Umbilical cord (tissue), 2 donors: Measurements from ENCODE around the gene OLFML1. TPM values are rescaled to one million over a fixed set of nuclear protein-coding genes. Genes with fewer than 3 reads are reported as not detected.

ENCODE experiments used
- DNase-seq: peaks from one replicate; pipeline ENCODE4 v3.0.0-alpha.2; 2015; ENCODE audit warnings: low spot score
- total RNA-seq: library from RNA; depleted of rRNA; stranded (reverse); fragments of >200 nt; gene quantifications from one replicate; pipeline ENCODE4 v1.2.3, GENCODE V29; 2014; ENCODE audit warnings: low replicate concordance; ENCODE audit not compliant: insufficient read depth

OLFML1 gene
- total RNA-seq, 1 donor from 2014 or later = 3.4 TPM

GRCh38 chr11:7480113-7480512, 5.2 kb upstream of the OLFML1 start:
- peak; percentile 34 for DNase-seq

DNA sequence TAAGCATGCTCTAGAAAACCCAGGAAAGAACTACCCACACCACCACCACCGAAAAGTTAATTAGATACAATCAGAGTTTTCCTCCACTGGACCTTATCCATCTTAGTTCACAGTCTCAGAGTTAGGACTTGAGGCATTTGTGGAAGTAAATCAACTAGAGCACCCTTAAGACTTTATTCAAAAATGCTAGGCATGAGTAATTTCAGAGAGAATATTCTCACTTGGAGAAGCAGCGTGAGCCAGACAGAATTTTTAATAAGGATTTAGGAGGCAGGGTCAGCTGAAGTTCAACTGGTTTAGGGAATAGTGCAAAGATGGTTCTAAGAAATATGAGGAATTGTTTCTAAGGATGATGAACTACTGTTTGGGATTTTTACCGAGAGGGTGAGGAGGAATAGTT, 1.2 kb upstream of the OLFML1 start:
- DNase-seq = peak; percentile 52

GRCh38 chr11:7484645-7485044, 661 bp upstream of the OLFML1 start:
- peak; percentile 33 for DNase-seq

GRCh38 chr11:7486098-7486780, 933 bp downstream of the OLFML1 start:
- DNase-seq = peak; percentile 8

- peak; percentile 86 for DNase-seq
Observed at GRCh38 chr11:7486781-7487140, 1.5 kb downstream of the OLFML1 start.

DNA sequence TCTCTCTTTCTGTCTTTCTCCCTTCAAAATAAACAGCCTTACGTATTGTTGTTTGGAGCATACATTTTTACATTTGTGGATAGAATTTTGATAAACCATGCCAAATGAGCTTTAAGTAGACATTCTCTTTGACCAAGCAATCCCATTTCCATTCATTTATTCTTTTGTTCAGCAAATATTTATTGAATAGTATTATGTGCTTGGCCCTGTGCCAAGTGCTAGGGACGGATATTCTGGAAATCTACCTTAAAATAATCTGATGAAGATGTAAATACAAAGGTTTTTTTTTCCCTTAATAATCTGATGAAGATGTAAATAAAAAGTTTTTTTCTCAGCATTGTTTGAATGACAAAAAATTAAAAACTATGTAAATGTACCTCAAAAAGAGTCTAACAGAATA, 2.1 kb downstream of the OLFML1 start:
- no peak for DNase-seq

- DNase-seq = no peak
Observed at GRCh38 chr11:7488681-7489080, 3.4 kb downstream of the OLFML1 start.

DNA sequence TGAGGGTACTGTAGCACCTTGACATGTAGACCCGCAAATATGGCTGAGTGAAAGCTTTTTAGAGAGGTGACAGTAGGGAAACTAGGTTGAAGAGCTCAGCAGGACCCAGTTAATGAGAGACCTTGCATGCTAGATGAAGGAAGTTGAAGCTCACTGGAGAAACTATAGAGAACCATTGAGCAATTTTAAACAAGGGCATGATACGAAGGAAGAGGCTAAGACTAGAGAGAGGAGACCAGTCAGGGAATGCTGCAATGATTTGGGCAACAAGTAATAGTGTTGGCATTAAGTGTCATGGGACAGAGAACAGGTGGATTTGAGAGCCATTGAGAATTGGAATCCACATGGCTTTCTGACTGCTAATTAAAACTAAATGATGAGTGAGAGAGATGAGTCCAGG, 4.1 kb downstream of the OLFML1 start:
- no peak for DNase-seq

DNA sequence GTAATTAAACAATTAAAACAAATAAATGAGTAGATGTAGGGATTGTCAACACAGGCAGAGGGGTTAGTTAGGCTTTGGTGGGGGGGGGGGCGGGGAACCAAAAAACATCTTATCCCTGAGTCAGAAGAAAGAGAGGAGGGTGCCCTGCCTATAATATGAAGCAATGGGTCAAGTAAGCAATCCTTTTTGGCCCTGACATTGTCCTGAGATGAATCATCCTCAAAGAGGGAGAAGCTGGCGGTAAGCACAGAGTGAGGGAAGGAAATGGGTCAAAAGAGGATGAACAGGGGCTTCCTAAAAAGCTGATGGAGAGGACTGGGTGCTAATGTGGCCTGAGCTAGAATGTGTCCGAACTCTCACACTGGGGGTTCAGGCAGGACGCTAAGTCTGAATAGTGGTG, 4.7 kb downstream of the OLFML1 start:
- DNase-seq = peak; percentile 33

DNA sequence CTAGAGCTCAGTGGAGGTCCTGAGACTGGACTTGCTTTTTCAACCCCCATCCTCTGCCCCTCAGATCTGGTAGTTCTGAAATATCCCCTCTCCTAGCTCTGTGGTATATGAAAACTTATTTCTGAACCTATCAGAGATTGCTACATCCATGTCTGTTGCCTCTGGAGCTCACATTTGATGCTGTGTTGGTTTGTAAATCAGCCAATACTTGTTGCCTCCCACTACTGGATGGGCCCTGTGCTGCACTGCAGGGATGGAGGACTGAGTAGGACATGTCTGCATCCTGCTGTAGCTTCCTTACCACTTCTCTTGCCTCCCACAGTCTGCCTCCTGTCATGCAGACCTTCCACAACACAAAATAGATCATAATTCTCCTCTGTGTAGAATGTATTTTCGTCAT, 5.2 kb downstream of the OLFML1 start:
- no peak for DNase-seq

DNA sequence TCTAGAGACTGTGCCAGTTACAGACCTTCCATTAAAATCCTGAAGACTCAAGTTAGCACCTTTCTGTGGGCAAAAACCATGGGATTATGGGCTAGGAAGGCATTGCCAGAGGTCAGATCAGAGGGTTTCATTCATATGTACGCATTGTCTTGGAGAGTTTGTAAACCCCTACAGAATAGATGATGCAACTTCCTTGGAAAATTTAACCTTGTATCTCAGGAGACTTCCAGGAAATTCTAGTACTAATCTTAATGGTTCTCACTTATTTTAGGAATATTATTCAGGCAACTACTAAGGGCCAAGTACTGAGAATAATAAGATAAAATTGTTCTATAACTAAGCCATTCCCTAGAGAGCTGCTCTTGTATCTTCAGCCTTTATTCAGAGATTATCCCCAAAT, 6.9 kb downstream of the OLFML1 start:
- DNase-seq = peak; percentile 15

DNA sequence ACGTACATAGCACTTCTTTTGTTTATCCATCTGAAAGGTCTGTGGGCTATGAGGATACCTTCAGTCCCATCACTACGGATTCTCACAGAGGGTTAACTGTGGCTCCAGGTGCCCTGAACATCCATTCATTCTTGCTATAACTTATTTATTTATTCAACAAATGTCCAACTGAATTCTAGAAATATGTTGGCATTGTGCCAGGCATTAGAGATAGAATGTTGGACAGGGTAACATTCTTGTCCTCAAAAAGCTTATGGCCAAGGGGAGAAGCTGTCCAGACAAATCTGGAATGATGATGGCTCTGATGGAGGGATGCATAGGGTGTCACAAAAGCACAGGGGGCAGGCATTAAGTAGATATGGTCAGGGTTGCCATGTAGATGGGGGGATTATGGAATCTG, 8.4 kb downstream of the OLFML1 start:
- no peak for DNase-seq

GRCh38 chr11:7494086-7494745, 8.9 kb downstream of the OLFML1 start:
- DNase-seq = no peak

DNA sequence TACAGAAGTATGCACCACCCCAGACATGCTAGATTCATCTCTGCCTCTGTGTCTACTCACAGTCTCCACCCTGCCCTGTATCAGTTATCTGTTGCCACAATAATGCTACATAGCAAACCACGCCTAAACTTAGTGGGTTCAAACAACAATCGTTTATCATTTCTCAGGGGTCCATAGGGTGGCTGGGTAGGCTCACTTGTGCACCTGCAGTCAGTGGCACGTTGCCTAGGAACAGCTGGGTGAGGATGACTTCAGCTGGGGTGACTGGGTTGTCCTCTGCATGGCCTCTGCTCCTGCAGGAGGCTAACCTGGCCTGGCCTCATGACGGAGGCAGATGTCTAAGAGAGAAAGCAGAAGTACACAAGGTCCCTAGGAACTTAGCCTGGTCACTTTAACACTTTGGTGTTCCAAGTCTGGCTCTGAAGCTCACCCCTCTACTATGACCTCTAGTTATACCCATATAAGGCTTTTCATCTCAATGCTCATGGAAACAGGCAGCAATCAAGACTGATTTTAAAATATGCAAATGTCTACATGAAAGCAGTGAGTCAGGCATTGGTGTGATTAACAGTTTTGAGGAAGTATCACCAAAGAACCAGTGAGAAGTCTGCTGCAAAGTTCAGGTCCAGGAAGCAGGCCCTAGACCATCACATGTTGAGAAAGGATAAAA, 10.7 kb downstream of the OLFML1 start:
- no peak for DNase-seq

- no peak for DNase-seq
Observed at GRCh38 chr11:7498193-7498592, 12.9 kb downstream of the OLFML1 start.

DNA sequence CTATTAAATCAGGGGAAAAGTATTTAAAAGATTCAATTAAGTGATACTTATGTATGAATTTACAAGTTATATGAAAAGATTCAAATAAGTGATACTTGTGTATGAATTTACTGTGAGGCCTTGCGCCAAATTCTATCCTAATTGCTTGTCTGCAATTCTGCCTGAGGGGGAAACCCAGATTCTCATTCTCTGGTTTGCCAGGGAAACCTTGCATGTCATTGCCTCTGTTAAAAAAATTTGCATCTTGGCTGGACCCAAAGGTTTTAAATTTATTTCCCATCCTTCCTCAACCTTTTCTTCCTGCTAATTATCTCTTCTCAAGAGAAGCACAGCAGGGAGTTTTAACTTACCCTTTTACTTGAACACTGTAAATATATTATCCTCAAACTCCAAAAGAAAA, 13.8 kb downstream of the OLFML1 start:
- no peak for DNase-seq

DNA sequence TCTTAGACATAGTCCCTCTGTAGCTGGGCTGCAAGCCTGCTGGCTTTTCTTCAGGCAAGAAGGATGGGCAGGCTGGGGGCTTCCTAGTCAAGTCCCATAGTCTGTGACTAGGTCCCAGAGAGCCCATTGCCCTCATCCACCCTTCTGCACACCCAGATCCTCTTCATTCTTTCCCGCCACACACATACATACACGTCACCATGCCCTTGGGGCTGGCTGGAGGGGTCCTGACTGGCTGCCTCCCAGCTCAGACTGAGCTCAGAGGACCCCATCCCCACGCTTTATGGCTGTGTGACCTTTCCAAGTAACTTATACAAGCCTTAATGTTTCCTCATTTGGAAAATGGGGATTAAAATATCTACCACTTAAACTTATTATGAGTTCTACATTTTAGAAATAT, 14.9 kb downstream of the OLFML1 start:
- no peak for DNase-seq

- DNase-seq = no peak
Observed at GRCh38 chr11:7501251-7501650, 15.9 kb downstream of the OLFML1 start.

DNA sequence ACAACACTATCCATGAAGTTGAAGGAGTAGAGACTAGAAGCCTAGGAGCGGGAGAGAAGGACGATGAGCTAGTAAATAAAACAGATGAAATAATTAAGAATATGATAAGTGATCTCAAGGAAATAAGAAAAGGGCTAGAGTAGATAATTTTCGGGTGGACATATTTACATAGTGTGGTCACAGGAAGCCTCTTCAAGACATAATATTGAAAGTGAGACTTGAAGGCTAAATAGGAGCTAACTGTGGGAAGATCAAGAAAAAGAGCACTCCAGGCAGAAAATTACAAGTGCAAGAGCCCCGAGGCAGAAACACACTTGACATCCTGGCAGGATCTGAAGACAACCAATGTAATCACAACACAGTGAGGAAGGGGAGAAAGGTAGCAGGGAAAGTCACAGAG, 16.6 kb downstream of the OLFML1 start:
- no peak for DNase-seq

DNA sequence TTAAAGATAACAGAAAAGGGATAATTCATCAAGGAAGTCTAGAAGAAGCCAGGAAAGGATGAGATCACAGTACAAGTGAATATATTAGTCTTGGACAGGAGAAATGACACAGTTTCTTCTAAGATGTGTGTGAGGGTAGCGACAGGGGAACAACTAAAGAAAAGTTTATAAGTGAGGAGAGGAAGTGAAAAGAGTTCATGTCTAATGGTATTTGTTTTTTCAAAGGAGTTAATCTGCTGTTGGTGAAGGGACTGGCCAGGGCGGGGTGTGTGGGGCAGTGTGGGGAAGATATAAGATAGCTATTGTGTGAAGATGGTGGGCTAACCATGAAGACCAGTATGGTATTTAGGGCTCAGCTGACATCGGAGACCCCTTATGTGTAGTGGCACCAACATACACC, 20.9 kb downstream of the OLFML1 start:
- no peak for DNase-seq

- DNase-seq = no peak
Observed at GRCh38 chr11:7508087-7508486, 22.8 kb downstream of the OLFML1 start.

DNA sequence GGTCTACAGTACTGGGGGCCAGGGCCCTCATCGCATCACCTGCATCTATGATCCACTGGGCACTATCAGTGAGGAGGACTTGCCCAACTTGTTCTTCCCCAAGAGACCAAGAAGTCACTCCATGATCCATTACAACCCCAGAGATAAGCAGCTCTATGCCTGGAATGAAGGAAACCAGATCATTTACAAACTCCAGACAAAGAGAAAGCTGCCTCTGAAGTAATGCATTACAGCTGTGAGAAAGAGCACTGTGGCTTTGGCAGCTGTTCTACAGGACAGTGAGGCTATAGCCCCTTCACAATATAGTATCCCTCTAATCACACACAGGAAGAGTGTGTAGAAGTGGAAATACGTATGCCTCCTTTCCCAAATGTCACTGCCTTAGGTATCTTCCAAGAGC, 24.7 kb downstream of the OLFML1 start:
- peak; percentile 77 for DNase-seq

- no peak for DNase-seq
Observed at GRCh38 chr11:7511401-7511800, 26.1 kb downstream of the OLFML1 start.
